Measurements from ENCODE around the gene PSEN2.
"Not testable (repeated sequence)": the region's sequence is repeated elsewhere in the genome, so short reads cannot be mapped to it uniquely, and the experiment has no call there.

DNA sequence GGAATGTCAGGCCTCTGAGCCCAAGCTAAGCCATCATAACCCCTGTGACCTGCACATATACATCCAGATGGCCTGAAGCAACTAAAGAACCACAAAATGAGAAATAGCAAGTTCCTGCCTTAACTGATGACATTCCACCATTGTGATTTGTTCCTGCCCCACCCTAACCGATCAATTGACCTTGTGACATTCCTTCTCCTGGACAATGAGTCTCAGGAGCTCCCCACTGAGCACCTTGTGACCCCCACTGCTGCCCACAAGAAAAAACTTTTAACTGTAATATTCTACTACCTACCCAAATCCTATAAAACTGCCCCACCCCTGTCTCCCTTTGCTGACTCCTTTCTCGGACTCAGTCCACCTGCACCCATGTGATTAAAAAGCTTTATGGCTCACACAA is 32.5 kb upstream of the PSEN2 start:
- TF ChIP-seq, protein P1, sequence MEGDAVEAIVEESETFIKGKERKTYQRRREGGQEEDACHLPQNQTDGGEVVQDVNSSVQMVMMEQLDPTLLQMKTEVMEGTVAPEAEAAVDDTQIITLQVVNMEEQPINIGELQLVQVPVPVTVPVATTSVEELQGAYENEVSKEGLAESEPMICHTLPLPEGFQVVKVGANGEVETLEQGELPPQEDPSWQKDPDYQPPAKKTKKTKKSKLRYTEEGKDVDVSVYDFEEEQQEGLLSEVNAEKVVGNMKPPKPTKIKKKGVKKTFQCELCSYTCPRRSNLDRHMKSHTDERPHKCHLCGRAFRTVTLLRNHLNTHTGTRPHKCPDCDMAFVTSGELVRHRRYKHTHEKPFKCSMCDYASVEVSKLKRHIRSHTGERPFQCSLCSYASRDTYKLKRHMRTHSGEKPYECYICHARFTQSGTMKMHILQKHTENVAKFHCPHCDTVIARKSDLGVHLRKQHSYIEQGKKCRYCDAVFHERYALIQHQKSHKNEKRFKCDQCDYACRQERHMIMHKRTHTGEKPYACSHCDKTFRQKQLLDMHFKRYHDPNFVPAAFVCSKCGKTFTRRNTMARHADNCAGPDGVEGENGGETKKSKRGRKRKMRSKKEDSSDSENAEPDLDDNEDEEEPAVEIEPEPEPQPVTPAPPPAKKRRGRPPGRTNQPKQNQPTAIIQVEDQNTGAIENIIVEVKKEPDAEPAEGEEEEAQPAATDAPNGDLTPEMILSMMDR (conservative IDR thresholded peaks at IDR 0.05; ENCODE audit: low read depth, low read length) = not testable (repeated sequence)
- TF ChIP-seq EZH2 (IDR thresholded peaks at IDR 0.05; ENCODE audit: borderline replicate concordance, low read depth, low read length, poor library complexity, severe bottlenecking) = not testable (repeated sequence)

Measured in A673 (cell line).